B cell (primary cell): ENCODE data around the gene DAGLB. TPM values are rescaled to one million over a fixed set of nuclear protein-coding genes. Genes with fewer than 3 reads are reported as not detected.

Experiments
- ATAC-seq: fragments of 200-7000 bp; cut with Tn5 transposase; one replicate; pipeline ENCODE4 v1.10.0; 2021; ENCODE audit warnings: low read depth, mild to moderate bottlenecking, moderate number of reproducible peaks, moderate library complexity
- CTCF ChIA-PET: fragments of 350-600 bp; sonication (Branson Sonifier 250); formaldehyde crosslinking; loops from one replicate; lab custom pipeline; 2021; ENCODE audit warnings: antibody characterized with exemption, inconsistent platforms; lab: Charles Lee
- POLR2A ChIA-PET: fragments of 350-600 bp; sonication (Branson Sonifier 250); formaldehyde crosslinking; loops from one replicate; lab custom pipeline; 2021; ENCODE audit warnings: antibody characterized with exemption; lab: Charles Lee
- DNase-seq: peaks from one replicate; pipeline ENCODE4 v3.0.0; 2013
- H2AFZ ChIP-seq: 2 replicates; pipeline ENCODE4 v1.6.1; 2012; ENCODE audit warnings: mild to moderate bottlenecking, low read depth, low read length; ENCODE audit not compliant: insufficient read depth, poor library complexity, severe bottlenecking
- H3K27ac ChIP-seq, 2 donors: 1 replicate in 1 of 2; 2 replicates in 1 of 2; pipeline ENCODE4 v1.5.1; 2012 to 2013; ENCODE audit warnings: low read length in 2 of 2, mild to moderate bottlenecking in 2 of 2, moderate library complexity in 1 of 2
- H3K27me3 ChIP-seq, 4 experiments: fragments of 200-600 bp in 1 of 4; sonication (generic) in 1 of 4; replicated peaks in 1 of 4; 1 replicate in 2 of 4; 2 replicates in 2 of 4; pipeline versions ENCODE4 v1.6.1 to v1.7.0; 2013 to 2016; ENCODE audit warnings: low read length in 3 of 4, mild to moderate bottlenecking in 2 of 4, mixed read lengths in 1 of 4, moderate library complexity in 1 of 4; ENCODE audit not compliant: insufficient read depth in 4 of 4, control insufficient read depth in 3 of 4; ENCODE audit errors: control extremely low read depth in 1 of 4
- H3K36me3 ChIP-seq, 2 experiments: replicated peaks in 1 of 2; 1 replicate in 1 of 2; 2 replicates in 1 of 2; pipeline versions ENCODE4 v1.6.1 to v1.7.1; 2013; ENCODE audit warnings: low read length in 1 of 2; ENCODE audit not compliant: insufficient read depth in 2 of 2, control insufficient read depth in 1 of 2; ENCODE audit errors: control extremely low read depth in 1 of 2, extremely low read depth in 1 of 2
- H3K4me1 ChIP-seq, 2 donors: fragments of 200-600 bp in 1 of 2; sonication (generic) in 1 of 2; 1 replicate in 1 of 2; 2 replicates in 1 of 2; pipeline versions ENCODE4 v1.5.1 to v1.6.1; 2013 to 2017; ENCODE audit warnings: low read length in 2 of 2; ENCODE audit not compliant: control insufficient read depth in 2 of 2, insufficient read depth in 2 of 2
- H3K4me2 ChIP-seq: replicated peaks from 2 replicates; pipeline ENCODE3; 2012; ENCODE audit warnings: mild to moderate bottlenecking, low read depth, low read length; ENCODE audit not compliant: poor library complexity, severe bottlenecking
- H3K4me3 ChIP-seq, 5 experiments: fragments of 200-600 bp in 1 of 5; sonication (generic) in 1 of 5; 1 replicate in 3 of 5; 2 replicates in 2 of 5; pipeline versions ENCODE4 v1.5.1 to v1.7.0; 2011 to 2016; ENCODE audit warnings: low read length in 4 of 5, mild to moderate bottlenecking in 4 of 5, low read depth in 2 of 5, control low read depth in 1 of 5, moderate library complexity in 1 of 5; ENCODE audit not compliant: insufficient read depth in 1 of 5; ENCODE audit errors: control extremely low read depth in 1 of 5, extremely low read depth in 1 of 5
- H3K79me2 ChIP-seq: fragments of 200-600 bp; sonication (generic); one replicate; pipeline ENCODE4 v1.6.0; 2016; ENCODE audit warnings: low read length; ENCODE audit not compliant: control insufficient read depth, insufficient read depth
- H3K9ac ChIP-seq: fragments of 200-600 bp; sonication (generic); 2 replicates; pipeline ENCODE4 v1.6.1; 2017; ENCODE audit warnings: mild to moderate bottlenecking, low read length, moderate library complexity
- H3K9me3 ChIP-seq, 3 donors: one replicate each; pipeline versions ENCODE4 v1.6.1 to v1.7.1; 2013; ENCODE audit warnings: low read length in 2 of 3; ENCODE audit not compliant: control insufficient read depth in 2 of 3, insufficient read depth in 1 of 3; ENCODE audit errors: control extremely low read depth in 1 of 3
- H4K20me1 ChIP-seq: 2 replicates; pipeline ENCODE4 v1.6.0; 2012; ENCODE audit warnings: mild to moderate bottlenecking, low read length; ENCODE audit not compliant: insufficient read depth, control insufficient read depth, poor library complexity, severe bottlenecking
- H3K27ac Mint-ChIP-seq: one replicate; pipeline ENCODE4 v1.8.0; 2021; ENCODE audit warnings: mixed read lengths
- H3K27me3 Mint-ChIP-seq: one replicate; pipeline ENCODE4 v1.8.0; 2021; ENCODE audit warnings: mixed read lengths
- H3K4me1 Mint-ChIP-seq: one replicate; pipeline ENCODE4 v1.8.0; 2021; ENCODE audit warnings: mixed read lengths
- H3K4me3 Mint-ChIP-seq: one replicate; pipeline ENCODE4 v1.8.0; 2021; ENCODE audit warnings: mixed read lengths
- H3K9me3 Mint-ChIP-seq: one replicate; pipeline ENCODE4 v1.8.0; 2022; ENCODE audit warnings: mixed read lengths; ENCODE audit not compliant: insufficient read depth
- EZH2 ChIP-seq: IDR thresholded peaks from 2 replicates; pipeline ENCODE4 v1.6.1; 2012; ENCODE audit warnings: borderline replicate concordance, low read depth, mild to moderate bottlenecking, moderate library complexity, low read length; ENCODE audit not compliant: insufficient read depth, poor library complexity, severe bottlenecking
- WGBS: methylation state at CpG from one replicate; pipeline ENCODE4 v1.1.5; 2013; ENCODE audit warnings: missing lambda C conversion rate; ENCODE audit not compliant: insufficient coverage; 5-methylcytosine and 5-hydroxymethylcytosine counted together
- intact Hi-C: fragments of 100-400 bp; cut with micrococcal nuclease; formaldehyde crosslinking; loops from one replicate; pipeline ENCODE4 v1.10.0; 2022
- polyA plus RNA-seq: library from polyadenylated mRNA; depleted of rRNA; stranded (reverse); fragments of >200 nt; gene quantifications from 2 replicates; pipeline ENCODE4 v1.2.3, GENCODE V29; 2012
- total RNA-seq, 2 donors: library from RNA; stranded (reverse); fragments of 120-200 nt in 1 of 2; gene quantifications; 1 replicate in 1 of 2; 2 replicates in 1 of 2; pipeline versions ENCODE4 v1.2.3 to v1.2.4, GENCODE V29; 2013 to 2022
- TF ChIP-seq, protein P1 (sequence below): fragments of 200-600 bp; IDR thresholded peaks from one replicate; pipeline ENCODE4 v1.8.0; 2022; ENCODE audit warnings: antibody characterized with exemption, mild to moderate bottlenecking

Gene DAGLB
- total and polyA plus RNA-seq, 2 donors (not counting 1 experiment from before 2014, with no cell fraction given), result 25.2 to 29.6 TPM

DNA sequence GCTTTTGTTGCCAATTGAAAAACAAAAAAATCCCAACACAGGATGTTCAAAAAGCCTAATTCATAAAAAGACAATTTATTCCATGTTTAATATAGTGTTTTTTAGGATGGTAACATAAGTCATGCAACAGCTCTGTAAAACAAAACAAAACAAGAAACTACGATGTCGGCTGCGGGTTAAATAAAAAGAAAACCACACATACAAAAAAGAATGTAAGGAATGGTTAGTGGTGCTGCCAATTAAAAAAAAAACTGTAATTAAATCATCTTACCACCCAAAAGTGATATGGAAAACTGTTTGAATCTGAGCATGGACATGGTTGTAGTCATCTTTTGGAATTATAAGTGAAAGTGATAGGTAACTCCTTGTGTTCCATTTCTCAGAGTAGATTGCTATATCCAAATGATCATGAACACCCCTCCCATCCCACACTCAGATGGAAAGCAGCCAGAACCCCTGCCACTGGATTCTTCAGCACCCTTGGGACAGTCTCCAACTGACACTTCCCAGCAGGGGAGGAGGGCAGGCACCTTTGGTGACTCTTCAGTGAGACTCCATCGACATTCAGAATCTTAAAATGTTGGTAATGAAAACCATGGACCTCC, 14.3 kb upstream of the DAGLB start:
- Histone ChIP-seq H3K4me2 (no peak overlapping the region), H3K27ac (no peak overlapping the region), H3K27me3 (no peaks in the 10 kb centered on the region), H3K9ac (no peak overlapping the region), H3K79me2 (no peaks in the 10 kb centered on the region), H3K36me3 (peaks cover 5 to 34% of the 10 kb centered on the region in 2 experiments), H3K4me1 (peaks cover 0 to 6% of the 10 kb centered on the region in 2 donors), H4K20me1 (no peaks in the 10 kb centered on the region), H2AFZ (no peak overlapping the region), H3K4me3 (no peak overlapping the region), H3K9me3 (no peaks in the 10 kb centered on the region)
- no peaks in the 10 kb centered on the region for H3K27me3 Mint-ChIP-seq
- intact Hi-C loops, result no loop called here
- TF ChIP-seq EZH2, result no peak
- TF ChIP-seq, protein P1, sequence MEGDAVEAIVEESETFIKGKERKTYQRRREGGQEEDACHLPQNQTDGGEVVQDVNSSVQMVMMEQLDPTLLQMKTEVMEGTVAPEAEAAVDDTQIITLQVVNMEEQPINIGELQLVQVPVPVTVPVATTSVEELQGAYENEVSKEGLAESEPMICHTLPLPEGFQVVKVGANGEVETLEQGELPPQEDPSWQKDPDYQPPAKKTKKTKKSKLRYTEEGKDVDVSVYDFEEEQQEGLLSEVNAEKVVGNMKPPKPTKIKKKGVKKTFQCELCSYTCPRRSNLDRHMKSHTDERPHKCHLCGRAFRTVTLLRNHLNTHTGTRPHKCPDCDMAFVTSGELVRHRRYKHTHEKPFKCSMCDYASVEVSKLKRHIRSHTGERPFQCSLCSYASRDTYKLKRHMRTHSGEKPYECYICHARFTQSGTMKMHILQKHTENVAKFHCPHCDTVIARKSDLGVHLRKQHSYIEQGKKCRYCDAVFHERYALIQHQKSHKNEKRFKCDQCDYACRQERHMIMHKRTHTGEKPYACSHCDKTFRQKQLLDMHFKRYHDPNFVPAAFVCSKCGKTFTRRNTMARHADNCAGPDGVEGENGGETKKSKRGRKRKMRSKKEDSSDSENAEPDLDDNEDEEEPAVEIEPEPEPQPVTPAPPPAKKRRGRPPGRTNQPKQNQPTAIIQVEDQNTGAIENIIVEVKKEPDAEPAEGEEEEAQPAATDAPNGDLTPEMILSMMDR, result no peak
- H3K27ac Mint-ChIP-seq, result no peak overlapping the region
- H3K4me3 Mint-ChIP-seq, result no peak overlapping the region
- peaks cover 8% of the 10 kb centered on the region for H3K4me1 Mint-ChIP-seq
- no peaks in the 10 kb centered on the region for H3K9me3 Mint-ChIP-seq
- ATAC-seq (no peak), DNase-seq (no peak)
- ChIA-PET POLR2A (no interaction called here), CTCF (no interaction called here)
- no CpG with 5 or more reads among the region's 4 CpGs for WGBS

DNA sequence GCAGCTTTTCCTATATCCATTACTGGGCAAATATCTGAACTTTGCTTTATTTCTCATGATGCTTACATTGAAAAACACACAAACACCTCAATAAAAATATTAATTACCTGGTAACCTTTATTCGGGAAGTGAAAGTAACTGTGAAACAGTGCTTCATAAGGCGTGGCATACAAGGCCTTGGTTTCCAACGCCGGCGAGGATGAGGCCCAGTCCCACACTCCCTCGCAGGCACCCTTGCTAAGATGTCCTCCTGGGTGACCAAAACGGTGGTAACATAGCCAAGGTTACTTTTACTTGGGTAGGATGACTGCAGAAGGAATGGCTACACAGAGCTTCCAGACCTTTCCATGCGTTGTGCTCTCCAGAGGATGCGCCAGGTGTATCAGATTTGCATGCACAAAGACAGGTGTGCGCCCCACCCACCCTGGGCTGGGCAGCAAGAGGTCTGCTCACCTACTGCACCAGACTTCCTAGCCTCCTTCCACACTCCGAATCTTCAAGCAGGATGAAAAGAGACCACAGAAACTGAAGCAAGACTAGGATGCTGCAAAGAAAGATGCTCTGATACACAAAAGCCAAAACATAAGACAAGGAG, 13.3 kb upstream of the DAGLB start:
- H3K9me3 Mint-ChIP-seq, result no peaks in the 10 kb centered on the region
- H3K4me1 Mint-ChIP-seq, result peaks cover 8% of the 10 kb centered on the region
- H3K27ac Mint-ChIP-seq, result peak overlapping the region; percentile 70

More for the DNA sequence above, 13.3 kb upstream of the DAGLB start:
- Histone ChIP-seq H3K4me3 (no peak overlapping the region), H2AFZ (no peak overlapping the region), H3K4me1 (peaks cover 0 to 6% of the 10 kb centered on the region in 2 donors), H3K79me2 (no peaks in the 10 kb centered on the region), H3K4me2 (no peak overlapping the region), H3K27ac (peak overlapping the region in 1 of 2 donors; percentile 26), H3K36me3 (peaks cover 3 to 26% of the 10 kb centered on the region in 2 experiments), H3K9ac (no peak overlapping the region), H3K9me3 (no peaks in the 10 kb centered on the region), H3K27me3 (no peaks in the 10 kb centered on the region), H4K20me1 (no peaks in the 10 kb centered on the region)
- Mint-ChIP-seq H3K27me3 (no peaks in the 10 kb centered on the region), H3K4me3 (no peak overlapping the region)
- TF ChIP-seq, protein P1, result no peak
- no peak for TF ChIP-seq EZH2
- DNase-seq (no peak), ATAC-seq (no peak)
- CTCF ChIA-PET, result no interaction called here
- WGBS, result 92% methylated on average over 9 of the region's 11 CpGs
- intact Hi-C loops, result no loop called here
- POLR2A ChIA-PET, result no interaction called here
